ENCODE results near the gene HERPUD1. TPM values are rescaled to one million over a fixed set of nuclear protein-coding genes. Genes with fewer than 3 reads are reported as not detected.

The HERPUD1 gene
- total and polyA plus RNA-seq, 2 of the 13 experiments (the other 11 are each of a cell fraction or from before 2014, with no cell fraction given) = 96.2 to 323 TPM

GRCh38 chr16:56911771-56912571 lies 20.0 kb upstream of the HERPUD1 start (continued):
- TF ChIP-seq MXD1 (CRISPR knock-in tag; IDR thresholded peaks at IDR 0.05) = 0 out of 2 replicates have a peak, but pooled peaks have one; percentile 24
- TF ChIP-seq ZNF609 (CRISPR knock-in tag; IDR thresholded peaks at IDR 0.05; ENCODE audit: borderline replicate concordance) = 0 out of 2 replicates have a peak, but pooled peaks have one; percentile 14
- no peak for TF ChIP-seq MTF1 (CRISPR knock-in tag; IDR thresholded peaks at IDR 0.05)
- no peak for TF ChIP-seq ZSCAN12 (CRISPR knock-in tag; IDR thresholded peaks at IDR 0.05)
- no peak for TF ChIP-seq FOXP1 (IDR thresholded peaks at IDR 0.05)
- TF ChIP-seq FOXP1 (CRISPR knock-in tag; IDR thresholded peaks at IDR 0.05) = no peak
- TF ChIP-seq ZBTB1 (CRISPR knock-in tag; IDR thresholded peaks at IDR 0.05; ENCODE audit: borderline replicate concordance) = no peak
- no peak for TF ChIP-seq ELF1 (CRISPR knock-in tag; IDR thresholded peaks at IDR 0.05)
- TF ChIP-seq HOXA3 (CRISPR knock-in tag; IDR thresholded peaks at IDR 0.05) = peak; percentile 44
- TF ChIP-seq RFXAP (CRISPR knock-in tag; IDR thresholded peaks at IDR 0.05; ENCODE audit: borderline replicate concordance) = 0 out of 2 replicates have a peak, but pooled peaks have one; percentile 40
- no peak for TF ChIP-seq ZFP41 (CRISPR knock-in tag; IDR thresholded peaks at IDR 0.05; ENCODE audit: borderline replicate concordance)
- TF ChIP-seq CBX1 (IDR thresholded peaks at IDR 0.05; ENCODE audit: low read depth) = no peak
- no peak for TF ChIP-seq SPEN (CRISPR knock-in tag; IDR thresholded peaks at IDR 0.05; ENCODE audit: low read depth)
- no peak for TF ChIP-seq HINFP (CRISPR knock-in tag; IDR thresholded peaks at IDR 0.05; ENCODE audit: low read depth)
- 0 out of 2 replicates have a peak, but pooled peaks have one; percentile 1 for TF ChIP-seq GABPB1 (CRISPR knock-in tag; IDR thresholded peaks at IDR 0.05)
- no peak for TF ChIP-seq TRIM24 (CRISPR knock-in tag; IDR thresholded peaks at IDR 0.05)
- no peak for TF ChIP-seq ZNF567 (CRISPR knock-in tag; IDR thresholded peaks at IDR 0.05; ENCODE audit: borderline replicate concordance)
- TF ChIP-seq ZMYM4 (CRISPR knock-in tag; IDR thresholded peaks at IDR 0.05) = no peak
- 0 out of 2 replicates have a peak, but pooled peaks have one; percentile 7 for TF ChIP-seq IKZF5 (CRISPR knock-in tag; IDR thresholded peaks at IDR 0.05)
- TF ChIP-seq ATF6 (CRISPR knock-in tag; conservative IDR thresholded peaks at IDR 0.05) = no peak
